ENCODE data around the gene REST. TPM values are rescaled to one million over a fixed set of nuclear protein-coding genes. Genes with fewer than 3 reads are reported as not detected.

The REST gene
- total RNA-seq, result 30.3 and 32.5 TPM in 2 replicates

GRCh38 chr4:56907489-56908205 lies at the start of gene REST:
TSS of gene REST (plus strand) at chr4:56907900. CDS start at chr4:56910639, 2,739 bp downstream.

GRCh38 chr4:56977321-56978012 lies 69.8 kb downstream of the REST start, which contains the start of gene NOA1:
TSS of gene NOA1 (minus strand) at chr4:56977606. CDS start at chr4:56977585, 21 bp downstream.

GRCh38 chr4:56978750-56979303 lies 71.1 kb downstream of the REST start, which contains the start of gene POLR2B:
TSS of gene POLR2B (plus strand) at chr4:56978896. CDS start at chr4:56978986, 90 bp downstream.

Other genes starting within 250 kb of the REST start
- 0.36 and 3.7 TPM in 2 replicates for gene HOPX, start 226.6 kb upstream of the REST start, total RNA-seq
- gene SPINK2, start 86.2 kb upstream of the REST start, total RNA-seq, result not detected in 2 replicates
- gene NOA1, start 69.7 kb downstream of the REST start, total RNA-seq, result 15.2 and 18.7 TPM in 2 replicates
- 137 TPM in 2 replicates for gene POLR2B, start 71.0 kb downstream of the REST start, total RNA-seq
- 483 and 1,000 TPM in 2 replicates for gene IGFBP7, start 202.5 kb downstream of the REST start, total RNA-seq

Measured in endothelial cell of coronary artery (primary cell).